Stimulated activated naive B cell treated with anti-CD40 and anti-IgM and Interleukin-4, amounts not matched to agents 10 μg/mL and 1 μg/mL and 100 μg/mL, for 72 hours (primary cell): Measurements from ENCODE around the gene NR0B1.
A peak's percentile ranks its signal among the peaks of the same experiment; 100 is the strongest.

ENCODE experiments used
- ATAC-seq, 2 donors: fragments of 150-1000 bp; cut with Tn5 transposase; replicated peaks; 2 replicates each; pipeline ENCODE4 v1.10.0; 2021; ENCODE audit warnings: moderate library complexity in 1 of 2
- DNase-seq: peaks from one replicate; pipeline ENCODE4 v3.0.0; 2021
- H3K27ac Mint-ChIP-seq: one replicate; pipeline ENCODE4 v1.8.0; 2022; ENCODE audit warnings: mild to moderate bottlenecking, mixed read lengths
- H3K27me3 Mint-ChIP-seq, 2 donors: one replicate each; pipeline ENCODE4 v1.8.0; 2022; ENCODE audit warnings: mixed read lengths in 2 of 2
- H3K36me3 Mint-ChIP-seq, 2 donors: one replicate each; pipeline ENCODE4 v1.8.0; 2022; ENCODE audit warnings: mixed read lengths in 2 of 2, mild to moderate bottlenecking in 1 of 2
- H3K4me1 Mint-ChIP-seq, 2 donors: one replicate each; pipeline ENCODE4 v1.8.0; 2022; ENCODE audit warnings: mixed read lengths in 2 of 2, mild to moderate bottlenecking in 1 of 2
- H3K4me3 Mint-ChIP-seq, 2 donors: one replicate each; pipeline ENCODE4 v1.8.0; 2022; ENCODE audit warnings: mild to moderate bottlenecking in 2 of 2, mixed read lengths in 2 of 2, moderate library complexity in 1 of 2
- H3K9me3 Mint-ChIP-seq, 2 donors: one replicate each; pipeline ENCODE4 v1.8.0; 2022; ENCODE audit warnings: mixed read lengths in 2 of 2, mild to moderate bottlenecking in 1 of 2

NR0B1 gene

GRCh38 chrX:30301208-30301607 lies 8.0 kb downstream of the NR0B1 start:
- DNase-seq (no peak), ATAC-seq (no peak)
- Mint-ChIP-seq H3K27me3 (peaks cover 0 to 19% of the 10 kb centered on the region in 2 donors), H3K4me3 (no peak overlapping the region), H3K9me3 (no peaks in the 10 kb centered on the region), H3K36me3 (no peaks in the 10 kb centered on the region), H3K27ac (no peak overlapping the region), H3K4me1 (no peaks in the 10 kb centered on the region)

GRCh38 chrX:30296408-30297254 lies 12.6 kb downstream of the NR0B1 start:
- no peak for DNase-seq
- H3K4me1 Mint-ChIP-seq = no peaks in the 10 kb centered on the region
- no peak for ATAC-seq
- H3K27me3 Mint-ChIP-seq = peaks cover 0 to 10% of the 10 kb centered on the region in 2 donors
- no peaks in the 10 kb centered on the region for H3K36me3 Mint-ChIP-seq
- no peak overlapping the region for H3K27ac Mint-ChIP-seq
- peaks cover 3 to 6% of the 10 kb centered on the region in 2 donors for H3K9me3 Mint-ChIP-seq
- no peak overlapping the region for H3K4me3 Mint-ChIP-seq

- no peaks in the 10 kb centered on the region for H3K27me3 Mint-ChIP-seq
- ATAC-seq = no peak
Observed at GRCh38 chrX:30283456-30284200, 25.6 kb downstream of the NR0B1 start.

GRCh38 chrX:30282527-30282926 lies 26.7 kb downstream of the NR0B1 start:
- H3K4me1 Mint-ChIP-seq = no peaks in the 10 kb centered on the region
- H3K27ac Mint-ChIP-seq = no peak overlapping the region
- DNase-seq (no peak), ATAC-seq (no peak)
- H3K27me3 Mint-ChIP-seq = no peaks in the 10 kb centered on the region
- H3K9me3 Mint-ChIP-seq = no peaks in the 10 kb centered on the region
- H3K4me3 Mint-ChIP-seq = no peak overlapping the region
- no peaks in the 10 kb centered on the region for H3K36me3 Mint-ChIP-seq

More at GRCh38 chrX:30283456-30284200, 25.6 kb downstream of the NR0B1 start:
- DNase-seq = no peak
- no peaks in the 10 kb centered on the region for H3K36me3 Mint-ChIP-seq
- no peaks in the 10 kb centered on the region for H3K9me3 Mint-ChIP-seq
- H3K4me1 Mint-ChIP-seq = no peaks in the 10 kb centered on the region
- H3K27ac Mint-ChIP-seq = no peak overlapping the region
- H3K4me3 Mint-ChIP-seq = no peak overlapping the region

GRCh38 chrX:30280428-30280827 lies 28.8 kb downstream of the NR0B1 start:
- Mint-ChIP-seq H3K36me3 (no peaks in the 10 kb centered on the region), H3K4me3 (no peak overlapping the region), H3K4me1 (no peaks in the 10 kb centered on the region), H3K27ac (no peak overlapping the region), H3K27me3 (no peaks in the 10 kb centered on the region), H3K9me3 (no peaks in the 10 kb centered on the region)
- no peak for ATAC-seq
- no peak for DNase-seq

- no peak overlapping the region for H3K4me3 Mint-ChIP-seq
- ATAC-seq (no peak), DNase-seq (no peak)
- H3K9me3 Mint-ChIP-seq = no peaks in the 10 kb centered on the region
- no peaks in the 10 kb centered on the region for H3K27me3 Mint-ChIP-seq
- H3K4me1 Mint-ChIP-seq = no peaks in the 10 kb centered on the region
- no peaks in the 10 kb centered on the region for H3K36me3 Mint-ChIP-seq
- H3K27ac Mint-ChIP-seq = no peak overlapping the region
Observed at GRCh38 chrX:30278365-30278764, 30.8 kb downstream of the NR0B1 start.

GRCh38 chrX:30275498-30275897 lies 33.7 kb downstream of the NR0B1 start:
- Mint-ChIP-seq H3K27ac (no peak overlapping the region), H3K9me3 (peaks cover 0 to 2% of the 10 kb centered on the region in 2 donors), H3K36me3 (no peaks in the 10 kb centered on the region), H3K27me3 (no peaks in the 10 kb centered on the region), H3K4me3 (no peak overlapping the region), H3K4me1 (peaks cover 0 to 5% of the 10 kb centered on the region in 2 donors)
- DNase-seq = no peak
- no peak for ATAC-seq

- Mint-ChIP-seq H3K9me3 (peaks cover 5 to 8% of the 10 kb centered on the region in 2 donors), H3K4me1 (peaks cover 0 to 9% of the 10 kb centered on the region in 2 donors), H3K4me3 (no peak overlapping the region), H3K27me3 (peaks cover 8 to 9% of the 10 kb centered on the region in 2 donors), H3K27ac (no peak overlapping the region), H3K36me3 (no peaks in the 10 kb centered on the region)
- DNase-seq = no peak
- ATAC-seq = peak; percentile 79 to 86
Observed at GRCh38 chrX:30270639-30271038, 38.6 kb downstream of the NR0B1 start.

- H3K4me1 Mint-ChIP-seq = no peaks in the 10 kb centered on the region
Observed at GRCh38 chrX:30262763-30263162, 46.4 kb downstream of the NR0B1 start.

GRCh38 chrX:30261012-30261411 lies 48.2 kb downstream of the NR0B1 start:
- ATAC-seq = no peak
- no peak for DNase-seq
- Mint-ChIP-seq H3K4me1 (no peaks in the 10 kb centered on the region), H3K4me3 (no peak overlapping the region), H3K27ac (no peak overlapping the region), H3K9me3 (peaks cover 2% of the 10 kb centered on the region in 2 donors), H3K27me3 (peaks cover 0 to 5% of the 10 kb centered on the region in 2 donors), H3K36me3 (no peaks in the 10 kb centered on the region)

More at GRCh38 chrX:30262763-30263162, 46.4 kb downstream of the NR0B1 start:
- DNase-seq (no peak), ATAC-seq (no peak)
- Mint-ChIP-seq H3K36me3 (no peaks in the 10 kb centered on the region), H3K27ac (no peak overlapping the region), H3K27me3 (peaks cover 0 to under 1% of the 10 kb centered on the region in 2 donors), H3K9me3 (no peaks in the 10 kb centered on the region), H3K4me3 (no peak overlapping the region)

GRCh38 chrX:30259927-30260326 lies 49.3 kb downstream of the NR0B1 start:
- Mint-ChIP-seq H3K36me3 (no peaks in the 10 kb centered on the region), H3K4me1 (no peaks in the 10 kb centered on the region), H3K27me3 (peaks cover 0 to 5% of the 10 kb centered on the region in 2 donors), H3K27ac (no peak overlapping the region), H3K4me3 (no peak overlapping the region), H3K9me3 (peaks cover 2 to 3% of the 10 kb centered on the region in 2 donors)
- ATAC-seq (no peak), DNase-seq (no peak)
